Activated CD8-positive, alpha-beta T cell treated with anti-CD3 and anti-CD28 coated beads for 36 hours (primary cell): ENCODE data around the gene SUPT3H. TPM values are rescaled to one million over a fixed set of nuclear protein-coding genes. Genes with fewer than 3 reads are reported as not detected.

ENCODE experiments used
- ATAC-seq: fragments of 200-7000 bp; cut with Tn5 transposase; one replicate; pipeline ENCODE4 v1.10.0; 2021; ENCODE audit warnings: mild to moderate bottlenecking, moderate library complexity
- CTCF ChIA-PET: fragments of 350-600 bp; sonication (Branson Sonifier 250); formaldehyde crosslinking; loops from one replicate; lab custom pipeline; 2021; ENCODE audit warnings: antibody characterized with exemption; lab: Charles Lee
- POLR2A ChIA-PET: fragments of 350-600 bp; sonication (Branson Sonifier 250); formaldehyde crosslinking; loops from one replicate; lab custom pipeline; 2021; ENCODE audit warnings: antibody characterized with exemption; lab: Charles Lee
- DNase-seq: peaks from one replicate; pipeline ENCODE4 v3.0.0-alpha.2; 2020
- H3K27ac Mint-ChIP-seq: one replicate; pipeline ENCODE4 v1.8.0; 2021; ENCODE audit warnings: mild to moderate bottlenecking, mixed read lengths
- H3K27me3 Mint-ChIP-seq: one replicate; pipeline ENCODE4 v1.8.0; 2021; ENCODE audit warnings: mixed read lengths
- H3K36me3 Mint-ChIP-seq: one replicate; pipeline ENCODE4 v1.8.0; 2021; ENCODE audit warnings: low read depth, mixed read lengths
- H3K4me1 Mint-ChIP-seq: one replicate; pipeline ENCODE4 v1.8.0; 2021; ENCODE audit warnings: low read depth, mixed read lengths
- H3K4me3 Mint-ChIP-seq: one replicate; pipeline ENCODE4 v1.8.0; 2021; ENCODE audit warnings: mild to moderate bottlenecking, moderate library complexity, mixed read lengths
- H3K9me3 Mint-ChIP-seq: one replicate; pipeline ENCODE4 v1.8.0; 2021; ENCODE audit warnings: mixed read lengths
- intact Hi-C: fragments of 100-400 bp; cut with micrococcal nuclease; formaldehyde crosslinking; loops from one replicate; pipeline ENCODE4 v1.10.0; 2022
- total RNA-seq, 2 experiments: library from RNA; stranded (reverse); gene quantifications; one replicate each; pipeline ENCODE4 v1.2.3, GENCODE V29; 2021
- TF ChIP-seq, protein P1 (sequence below): fragments of 200-600 bp; IDR thresholded peaks from one replicate; pipeline ENCODE4 v1.8.0; 2022; ENCODE audit warnings: antibody characterized with exemption, mild to moderate bottlenecking

Gene SUPT3H
- total RNA-seq, 2 experiments from 2014 or later: 20.0 to 20.2 TPM

- Mint-ChIP-seq H3K36me3 (peaks cover 32% of the 10 kb centered on the region), H3K4me1 (peaks cover 49% of the 10 kb centered on the region), H3K9me3 (peaks cover 23% of the 10 kb centered on the region), H3K27me3 (no peaks in the 10 kb centered on the region), H3K27ac (peak overlapping the region; percentile 5), H3K4me3 (no peak overlapping the region)
- TF ChIP-seq, protein P1, sequence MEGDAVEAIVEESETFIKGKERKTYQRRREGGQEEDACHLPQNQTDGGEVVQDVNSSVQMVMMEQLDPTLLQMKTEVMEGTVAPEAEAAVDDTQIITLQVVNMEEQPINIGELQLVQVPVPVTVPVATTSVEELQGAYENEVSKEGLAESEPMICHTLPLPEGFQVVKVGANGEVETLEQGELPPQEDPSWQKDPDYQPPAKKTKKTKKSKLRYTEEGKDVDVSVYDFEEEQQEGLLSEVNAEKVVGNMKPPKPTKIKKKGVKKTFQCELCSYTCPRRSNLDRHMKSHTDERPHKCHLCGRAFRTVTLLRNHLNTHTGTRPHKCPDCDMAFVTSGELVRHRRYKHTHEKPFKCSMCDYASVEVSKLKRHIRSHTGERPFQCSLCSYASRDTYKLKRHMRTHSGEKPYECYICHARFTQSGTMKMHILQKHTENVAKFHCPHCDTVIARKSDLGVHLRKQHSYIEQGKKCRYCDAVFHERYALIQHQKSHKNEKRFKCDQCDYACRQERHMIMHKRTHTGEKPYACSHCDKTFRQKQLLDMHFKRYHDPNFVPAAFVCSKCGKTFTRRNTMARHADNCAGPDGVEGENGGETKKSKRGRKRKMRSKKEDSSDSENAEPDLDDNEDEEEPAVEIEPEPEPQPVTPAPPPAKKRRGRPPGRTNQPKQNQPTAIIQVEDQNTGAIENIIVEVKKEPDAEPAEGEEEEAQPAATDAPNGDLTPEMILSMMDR: no peak
- CTCF ChIA-PET: no interaction called here
- no peak for ATAC-seq
- POLR2A ChIA-PET: no interaction called here
- no peak for DNase-seq
- intact Hi-C loops: no loop called here
Observed at GRCh38 chr6:44969446-44970185, 408.1 kb downstream of the SUPT3H start.

DNA sequence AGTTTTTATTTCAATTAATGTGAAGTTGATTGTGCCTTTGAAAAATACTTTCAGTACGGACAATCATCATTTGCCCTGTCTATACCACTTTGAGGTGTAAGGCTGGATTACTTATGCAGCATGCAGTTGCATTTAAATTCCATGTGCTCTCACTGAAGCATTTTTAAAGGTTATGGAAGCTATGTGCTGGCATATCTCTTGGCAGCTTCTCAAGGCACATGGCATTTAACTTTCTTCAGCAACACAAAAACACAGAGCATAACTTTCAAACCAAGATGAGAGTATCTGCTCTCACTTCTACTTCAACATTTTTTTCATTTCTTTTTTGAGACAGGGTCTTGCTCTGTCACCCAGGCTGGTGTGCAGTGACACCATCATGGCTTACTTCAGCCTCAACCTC is 410.3 kb downstream of the SUPT3H start:
- TF ChIP-seq, protein P1: no peak
- intact Hi-C loops: no loop called here
- Mint-ChIP-seq H3K4me3 (no peak overlapping the region), H3K36me3 (peaks cover 15% of the 10 kb centered on the region), H3K9me3 (peaks cover 7% of the 10 kb centered on the region), H3K27me3 (no peaks in the 10 kb centered on the region), H3K4me1 (peaks cover 37% of the 10 kb centered on the region), H3K27ac (no peak overlapping the region)
- ChIA-PET POLR2A (interaction anchor here (1.2 kb wide), 1 partner anchor 8 kb away, joined by 3 read pairs; no protein-coding TSS in a partner anchor), CTCF (interaction anchor here (1.1 kb wide), 1 partner anchor 9 kb away, joined by 4 read pairs; no protein-coding TSS in a partner anchor)
- DNase-seq: no peak
- peak; percentile 24 for ATAC-seq

DNA sequence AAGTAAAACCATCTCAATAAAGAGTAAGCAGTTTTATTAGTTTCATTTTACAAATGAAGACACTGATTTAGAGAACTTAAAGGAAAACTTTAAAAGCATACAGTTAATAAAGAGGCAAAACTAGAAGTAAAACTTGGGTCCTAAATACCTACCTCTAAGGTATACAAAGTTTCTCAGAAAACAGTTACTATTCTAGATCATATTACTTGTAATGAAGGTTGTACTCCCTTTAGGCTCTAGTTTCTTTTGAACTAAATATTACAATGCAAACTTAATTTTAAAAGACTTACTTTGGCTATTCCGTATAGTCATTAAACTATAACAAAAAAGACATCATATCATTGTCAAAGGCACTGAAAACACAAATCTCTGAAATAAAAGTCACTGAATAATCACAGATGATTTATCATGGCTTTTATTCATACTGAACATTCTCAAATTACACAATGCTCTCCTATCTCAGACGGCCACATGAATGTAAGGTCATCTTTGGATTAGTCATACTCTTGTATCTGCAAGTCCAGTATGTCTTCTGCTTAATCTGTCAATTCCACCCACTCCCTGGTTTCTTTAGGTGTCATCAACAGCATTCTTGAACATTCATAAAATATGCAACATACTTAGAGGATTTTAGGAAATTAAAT is 411.2 kb downstream of the SUPT3H start:
- DNase-seq (no peak), ATAC-seq (peak; percentile 46)

DNA sequence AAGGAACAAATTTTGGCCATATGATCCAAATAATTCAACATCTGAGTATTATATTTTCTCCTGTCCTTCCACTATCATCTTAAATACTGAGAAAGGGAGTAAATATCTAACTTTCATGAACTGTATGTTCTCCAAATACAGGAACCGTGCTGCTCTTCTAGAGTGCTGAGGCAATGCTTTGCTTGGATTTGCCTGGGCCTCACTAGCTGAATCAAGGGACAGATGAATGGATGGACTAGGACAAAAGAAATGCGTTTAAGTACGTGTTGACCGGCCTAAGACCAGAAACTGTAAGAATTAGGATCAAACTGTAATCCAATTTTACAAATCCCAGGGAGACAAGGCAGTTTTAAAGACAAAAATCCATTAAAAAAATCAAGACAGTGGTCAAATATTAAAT is 412.0 kb downstream of the SUPT3H start:
- H3K9me3 Mint-ChIP-seq: peaks cover 1% of the 10 kb centered on the region
- DNase-seq (no peak), ATAC-seq (no peak)
- peaks cover 5% of the 10 kb centered on the region for H3K36me3 Mint-ChIP-seq
- intact Hi-C loops: no loop called here
- POLR2A ChIA-PET: no interaction called here
- TF ChIP-seq, protein P1: no peak
- H3K4me1 Mint-ChIP-seq: peaks cover 46% of the 10 kb centered on the region
- H3K27me3 Mint-ChIP-seq: no peaks in the 10 kb centered on the region
- no peak overlapping the region for H3K4me3 Mint-ChIP-seq
- no peak overlapping the region for H3K27ac Mint-ChIP-seq
- CTCF ChIA-PET: interaction anchor here (1.5 kb wide), 1 partner anchor 11 kb away, joined by 6 read pairs; no protein-coding TSS in a partner anchor

More for the DNA sequence above, 411.2 kb downstream of the SUPT3H start:
- H3K4me1 Mint-ChIP-seq: peaks cover 44% of the 10 kb centered on the region
- CTCF ChIA-PET: interaction anchor here (1.1 kb wide), 1 partner anchor 10 kb away, joined by 4 read pairs; no protein-coding TSS in a partner anchor
- H3K36me3 Mint-ChIP-seq: peaks cover 8% of the 10 kb centered on the region
- peak overlapping the region; percentile 8 for H3K27ac Mint-ChIP-seq
- H3K27me3 Mint-ChIP-seq: no peaks in the 10 kb centered on the region
- H3K4me3 Mint-ChIP-seq: no peak overlapping the region
- POLR2A ChIA-PET: interaction anchor here (1.2 kb wide), 1 partner anchor 9 kb away, joined by 3 read pairs; no protein-coding TSS in a partner anchor
- intact Hi-C loops: no loop called here
- peaks cover 2% of the 10 kb centered on the region for H3K9me3 Mint-ChIP-seq
- TF ChIP-seq, protein P1: no peak
